ENCODE data around the gene RAP1GAP.

RAP1GAP gene

DNA sequence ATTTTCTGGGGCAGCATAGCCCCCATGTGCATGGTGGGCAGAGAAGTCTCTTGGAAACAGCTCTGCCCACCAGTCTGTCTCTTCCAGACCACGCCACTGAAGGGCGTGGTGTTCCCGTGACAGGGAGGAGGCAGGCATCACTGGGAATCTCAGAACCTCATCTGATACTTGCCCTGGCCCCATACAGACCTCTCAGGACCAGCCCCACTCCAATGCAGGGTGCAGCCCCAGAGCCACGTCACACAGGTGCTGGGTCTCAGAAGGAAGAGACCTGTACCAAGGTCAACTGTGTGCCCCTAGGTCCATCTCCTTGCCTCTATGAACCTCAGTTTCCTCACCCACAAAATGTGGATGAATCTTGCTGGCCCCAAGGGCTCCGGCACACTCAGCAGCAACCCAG, 7.3 kb downstream of the RAP1GAP start:
- no peak for DNase-seq

DNA sequence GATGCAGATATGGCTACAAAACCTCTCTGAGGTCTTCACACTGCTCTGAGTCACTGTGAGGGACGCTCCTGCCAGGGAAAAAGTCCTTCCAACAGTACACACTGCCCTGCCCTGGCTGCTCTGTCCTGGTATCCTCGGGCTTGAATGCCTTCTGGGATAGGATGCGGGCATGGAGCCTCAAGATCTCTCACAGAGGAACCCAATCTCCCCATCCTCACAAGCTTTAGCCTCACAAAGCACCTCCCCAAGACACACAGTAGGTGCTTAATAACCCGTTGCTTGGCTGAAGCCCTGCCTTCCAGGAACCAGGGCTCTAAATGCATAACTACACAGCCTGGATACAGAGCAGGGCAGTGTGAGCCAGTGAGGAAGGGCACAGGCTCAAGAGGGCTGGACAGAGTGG, 9.2 kb downstream of the RAP1GAP start:
- no peak for DNase-seq

DNA sequence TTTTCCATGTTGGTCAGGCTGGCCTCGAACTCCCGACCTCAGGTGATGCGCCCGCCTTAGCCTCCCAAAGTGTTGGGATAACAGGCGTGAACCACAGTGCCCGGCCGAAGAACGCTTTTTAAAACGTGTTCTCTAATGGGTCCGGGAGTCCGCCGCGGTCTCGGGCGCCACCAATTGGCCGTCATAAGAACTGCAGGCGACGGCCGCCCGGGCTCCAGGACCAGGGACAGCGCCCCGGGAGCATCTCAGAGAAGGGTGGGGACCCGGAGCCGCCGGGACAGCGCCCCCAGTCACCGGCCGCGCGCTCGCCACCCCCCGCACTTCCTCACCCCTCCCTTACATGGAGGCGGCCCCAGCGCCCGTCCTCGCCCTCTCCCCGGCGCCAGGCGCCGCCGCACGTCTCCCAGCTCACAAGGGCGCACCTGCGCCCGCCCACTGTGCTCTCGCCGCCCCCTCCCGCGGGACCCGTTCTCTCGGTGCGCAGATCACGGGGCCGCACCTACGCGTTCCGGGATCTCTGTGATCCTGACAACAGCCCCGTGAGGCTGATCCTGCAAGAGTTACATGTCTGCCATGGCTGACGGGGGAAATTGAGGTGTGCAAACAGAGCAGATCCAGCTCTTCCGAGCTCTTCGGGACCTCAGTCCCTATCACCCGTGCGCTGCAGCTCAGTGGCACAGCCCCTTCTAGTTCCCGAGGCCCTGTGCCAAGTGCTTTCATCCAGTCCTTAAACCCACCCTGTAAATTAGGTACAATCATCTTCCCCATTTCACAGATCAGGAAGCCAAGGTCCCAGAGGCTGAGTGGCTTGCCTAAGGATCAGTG, 9.8 kb downstream of the RAP1GAP start:
- peak; percentile 90 to 92 for DNase-seq

DNA sequence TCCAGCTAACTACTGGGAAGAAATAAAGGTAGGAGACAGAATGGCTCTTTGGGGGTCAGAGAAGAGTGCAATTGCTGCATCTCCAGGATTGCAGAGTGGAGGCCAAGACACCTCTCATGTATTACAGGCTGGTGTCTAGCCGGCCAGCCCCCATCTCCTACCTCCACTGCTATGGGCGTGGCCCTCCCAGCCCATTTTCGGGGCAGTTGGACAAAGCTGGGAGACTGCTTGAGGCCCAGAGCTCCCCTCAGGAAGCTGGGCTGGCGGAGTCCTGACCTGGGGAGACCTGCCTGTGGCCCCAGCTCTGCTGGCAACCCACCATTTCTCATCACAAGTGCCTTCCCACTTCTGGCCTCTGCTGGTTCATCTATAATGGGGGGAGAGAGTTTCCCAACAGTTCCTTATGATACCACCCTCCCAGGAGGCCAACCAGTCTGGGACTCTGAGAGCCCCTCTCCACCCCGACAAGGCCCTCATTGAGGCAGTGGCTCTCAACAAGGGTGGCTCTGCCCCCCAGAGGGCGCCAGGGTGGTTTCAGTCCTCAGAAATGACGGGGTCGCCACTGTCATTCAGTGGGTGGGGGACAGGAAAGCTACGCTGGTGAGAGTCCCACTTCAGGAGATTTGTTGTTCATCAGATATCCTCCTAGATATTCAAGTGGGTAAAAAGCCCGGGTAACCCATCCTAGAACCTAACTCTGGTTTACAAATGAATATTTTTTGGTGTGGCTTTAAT, 11.5 kb downstream of the RAP1GAP start:
- no peak for DNase-seq

DNA sequence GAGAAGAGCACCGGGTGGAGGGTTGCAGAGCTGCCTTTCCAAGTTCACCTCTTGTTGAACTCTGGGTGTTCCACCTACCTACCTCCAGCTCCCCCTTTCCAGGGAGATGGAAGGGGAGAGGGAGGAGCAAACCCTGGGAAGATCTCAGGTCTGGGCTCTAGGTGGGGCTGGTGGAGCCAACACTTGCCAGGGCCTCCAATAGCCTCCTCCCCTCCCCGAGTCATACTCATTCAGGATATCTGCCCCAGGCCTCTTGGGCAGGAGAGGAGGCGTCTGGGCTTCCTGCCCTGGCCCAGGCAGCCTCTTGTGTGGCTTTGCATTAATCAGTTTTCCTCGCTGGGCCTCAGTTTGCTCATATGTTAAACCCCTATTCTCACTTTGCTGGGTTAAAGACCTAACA, 13.4 kb downstream of the RAP1GAP start:
- DNase-seq: no peak

DNA sequence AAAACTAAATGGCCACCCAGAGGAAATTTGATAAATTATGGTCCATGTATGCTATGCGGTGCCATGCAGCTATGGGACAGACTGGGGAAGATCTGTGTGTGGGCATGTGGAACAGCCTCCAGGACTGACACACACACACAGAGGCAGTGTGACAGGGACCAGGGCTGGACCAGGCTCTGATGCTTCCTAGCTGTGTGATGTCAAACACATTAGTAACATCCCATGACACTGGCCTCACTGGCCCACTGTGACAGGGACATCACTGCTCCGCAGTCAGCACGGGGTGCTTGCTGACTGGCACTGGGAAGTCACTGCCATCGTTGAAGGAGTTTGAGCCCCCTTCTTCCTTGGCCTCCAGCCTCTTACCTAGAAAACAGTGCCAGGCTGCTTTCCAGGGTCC, 13.9 kb downstream of the RAP1GAP start:
- no peak for DNase-seq

DNA sequence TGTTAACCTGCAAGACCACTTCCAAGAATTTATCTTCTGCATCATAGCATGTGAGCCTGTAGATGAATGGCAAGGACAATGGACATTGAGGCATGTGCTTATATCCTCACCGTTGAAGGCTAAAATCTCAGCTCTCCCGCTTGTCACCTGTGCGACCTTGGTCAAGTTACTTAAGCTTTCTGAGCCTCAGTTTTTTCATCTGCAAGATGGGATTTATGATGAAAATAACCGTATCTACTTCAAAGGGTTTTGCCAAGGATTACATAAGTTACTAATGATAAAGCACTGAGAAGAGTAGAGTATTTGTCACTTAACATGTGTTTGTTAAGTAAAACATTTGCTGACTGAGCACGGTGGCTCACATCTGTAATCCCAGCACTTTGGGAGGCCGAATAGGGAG, 14.9 kb downstream of the RAP1GAP start:
- no peak for DNase-seq

DNA sequence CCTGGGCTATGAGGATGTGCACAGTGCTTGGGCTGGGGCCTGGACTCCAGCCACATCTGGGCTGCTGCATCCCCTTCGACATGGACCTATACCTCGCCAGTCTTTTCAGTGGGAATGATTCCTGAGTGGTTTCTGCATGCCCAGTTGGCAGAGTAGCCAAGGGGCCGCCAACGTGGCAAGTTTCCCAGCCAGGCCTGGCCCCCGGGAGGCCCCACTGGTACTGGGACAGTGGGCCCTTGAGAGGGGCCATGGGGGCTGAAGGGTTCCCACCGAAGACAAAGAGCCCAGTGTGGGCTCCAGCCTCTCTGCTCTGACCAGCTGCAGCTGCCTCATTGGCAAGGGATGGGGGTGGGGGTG, 15.4 kb downstream of the RAP1GAP start:
- no peak for DNase-seq

DNA sequence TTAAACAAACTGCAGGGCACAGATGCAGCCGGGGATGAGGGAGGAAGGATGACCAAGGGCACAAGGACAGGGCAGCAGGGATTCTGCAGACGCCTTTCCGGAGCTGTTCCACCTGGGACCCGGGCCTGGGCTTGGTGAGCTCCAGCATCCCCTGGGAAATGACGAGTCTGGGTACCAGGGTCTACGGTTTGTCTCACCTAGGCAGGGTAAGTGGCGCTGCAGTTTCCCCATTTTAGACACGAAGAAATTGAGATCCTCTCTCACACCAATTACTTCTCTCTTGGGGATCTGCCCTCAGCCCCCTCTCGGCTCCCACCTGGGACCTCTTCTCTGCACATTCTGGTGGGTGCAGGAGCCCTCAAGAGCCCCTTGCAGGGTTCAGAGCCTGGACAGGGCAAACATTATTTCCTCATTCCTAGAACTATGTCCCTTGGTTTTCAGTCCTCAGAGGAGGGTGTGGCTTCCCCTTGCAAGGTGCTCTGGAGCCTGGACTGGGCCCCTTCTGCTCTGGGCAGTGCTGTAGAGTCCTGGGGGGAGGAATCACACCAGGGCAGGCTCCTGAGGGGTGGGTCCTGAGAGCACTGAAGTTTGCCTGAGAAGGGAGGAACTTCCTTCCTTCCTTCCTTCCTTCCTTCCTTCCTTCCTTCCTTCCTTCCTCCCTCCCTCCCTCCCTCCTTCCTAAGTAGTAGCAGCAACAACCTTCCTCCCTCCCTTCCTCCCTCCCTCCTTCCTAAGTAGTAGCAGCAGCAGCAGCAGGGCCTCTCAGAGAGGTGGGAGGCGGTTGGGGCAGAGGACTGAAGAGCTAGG, 16.0 kb downstream of the RAP1GAP start:
- DNase-seq: no peak

DNA sequence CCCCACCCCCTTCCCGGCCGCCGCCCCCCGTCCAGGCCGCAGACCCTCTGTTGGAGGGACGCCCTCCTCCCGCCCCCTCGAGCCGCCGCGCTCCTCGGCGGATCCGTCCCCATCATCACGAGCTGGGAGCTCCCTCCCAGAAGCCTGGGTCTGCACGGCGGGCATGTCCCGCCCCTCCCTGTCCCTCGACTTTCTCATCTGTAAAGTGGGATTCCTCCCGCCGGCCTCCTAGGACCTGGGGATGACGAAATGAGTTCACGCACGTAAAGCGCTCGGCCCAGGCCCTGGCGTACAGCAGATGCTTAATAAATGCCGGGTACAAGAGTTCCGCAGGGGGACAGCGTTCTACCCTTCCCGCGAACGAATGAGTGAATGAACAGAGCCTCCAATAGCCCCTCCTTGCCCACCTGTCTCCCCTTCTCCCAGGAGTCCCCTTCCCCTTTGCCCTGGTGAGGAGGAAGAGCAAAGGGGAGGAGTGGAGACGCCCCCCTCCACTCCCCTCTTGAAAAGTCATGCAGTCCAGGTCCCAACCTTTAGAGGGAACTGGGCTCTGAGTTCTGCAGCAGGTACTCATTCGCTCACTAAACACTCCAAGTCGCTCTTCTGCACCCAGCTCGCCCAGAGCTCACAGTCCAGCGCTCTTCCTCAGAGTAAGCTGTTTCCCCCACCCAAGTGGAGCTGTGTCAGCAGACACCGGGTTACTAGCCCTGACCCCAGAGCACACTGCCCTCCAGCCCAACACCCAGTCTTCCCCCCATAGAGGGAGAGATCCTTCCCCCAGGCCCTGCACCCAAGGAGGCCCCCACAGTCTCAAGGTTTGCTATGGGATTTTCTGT, 16.8 kb downstream of the RAP1GAP start:
- no peak for DNase-seq

DNA sequence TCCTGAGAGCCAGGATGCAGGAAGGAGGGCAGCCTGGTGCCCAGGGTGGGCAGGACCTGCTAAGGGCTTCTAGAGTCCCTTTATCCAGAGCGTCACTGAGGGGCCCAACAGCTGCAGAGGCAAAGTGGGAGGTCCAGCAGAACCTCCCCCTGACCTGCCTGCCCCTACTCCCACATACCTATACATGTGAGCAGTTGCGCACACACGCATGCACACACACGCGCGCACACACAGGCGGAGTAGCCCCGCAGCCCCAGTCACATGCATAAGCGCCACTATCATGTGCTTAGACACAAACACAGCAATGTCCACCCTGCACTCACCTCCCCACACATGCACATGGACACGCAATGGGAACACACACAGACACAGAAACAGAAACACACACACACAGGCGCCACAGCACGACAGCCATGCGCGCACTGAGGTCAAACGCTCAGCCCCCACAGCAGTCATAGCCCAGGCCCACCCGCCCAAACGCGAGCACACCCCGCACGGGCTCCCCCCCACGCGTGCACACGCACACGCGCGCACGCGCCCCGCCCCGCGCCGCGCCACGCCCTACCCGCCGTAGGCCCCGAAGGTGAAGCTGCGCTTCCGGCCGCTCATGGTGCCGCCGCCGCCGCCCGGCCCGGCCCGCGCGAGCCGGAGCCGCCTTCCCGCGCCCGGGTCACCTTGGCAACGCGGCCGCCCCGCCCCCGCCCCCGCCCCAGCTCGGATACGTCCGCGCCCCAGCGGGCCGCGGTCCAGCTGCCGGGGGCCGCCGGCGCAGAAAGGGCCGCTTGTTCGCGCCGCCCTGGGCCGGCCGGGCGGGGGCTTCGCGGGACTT, 17.7 kb downstream of the RAP1GAP start:
- DNase-seq: peak in 1 of 2 experiments; percentile 52

DNA sequence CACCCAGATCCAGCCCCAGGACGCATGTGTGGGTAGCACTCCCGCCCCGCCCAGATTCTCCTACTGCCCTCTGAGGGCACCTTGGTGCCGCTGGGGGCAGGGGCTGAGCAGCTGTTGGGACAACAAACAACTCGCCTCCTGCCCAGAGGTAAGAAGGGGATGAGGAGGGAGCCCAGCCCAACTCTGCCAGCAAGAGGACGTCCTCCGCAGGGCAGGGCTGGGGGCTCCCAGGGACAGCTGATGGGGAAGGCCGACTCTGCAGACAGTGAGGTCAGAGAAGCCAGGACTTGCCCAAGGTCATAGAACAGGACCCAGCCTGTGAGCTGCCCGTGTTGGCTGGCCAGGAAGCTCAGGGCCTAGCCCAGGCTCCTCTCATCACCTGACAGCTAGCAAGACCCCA, 18.8 kb downstream of the RAP1GAP start:
- no peak for DNase-seq

DNA sequence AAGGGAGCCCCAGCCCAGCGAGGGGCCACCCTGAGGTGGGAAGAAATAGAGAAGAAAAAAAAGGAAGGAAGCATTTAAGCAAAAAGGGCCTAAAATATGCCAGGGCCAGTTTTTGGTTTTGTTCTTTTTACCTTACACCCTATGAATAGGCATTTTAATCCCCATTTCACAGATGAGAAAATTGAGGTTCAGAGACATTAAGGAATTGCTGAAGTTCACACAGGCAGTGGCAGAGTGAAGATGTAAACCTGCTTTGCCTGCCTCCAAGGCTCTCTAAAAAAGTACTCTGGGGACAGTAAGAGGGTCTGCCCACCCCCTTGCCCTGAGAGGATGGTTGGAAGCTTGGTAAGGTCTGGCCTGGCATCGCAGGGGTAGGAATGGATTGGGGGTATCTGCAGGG, 19.8 kb downstream of the RAP1GAP start:
- no peak for DNase-seq

DNA sequence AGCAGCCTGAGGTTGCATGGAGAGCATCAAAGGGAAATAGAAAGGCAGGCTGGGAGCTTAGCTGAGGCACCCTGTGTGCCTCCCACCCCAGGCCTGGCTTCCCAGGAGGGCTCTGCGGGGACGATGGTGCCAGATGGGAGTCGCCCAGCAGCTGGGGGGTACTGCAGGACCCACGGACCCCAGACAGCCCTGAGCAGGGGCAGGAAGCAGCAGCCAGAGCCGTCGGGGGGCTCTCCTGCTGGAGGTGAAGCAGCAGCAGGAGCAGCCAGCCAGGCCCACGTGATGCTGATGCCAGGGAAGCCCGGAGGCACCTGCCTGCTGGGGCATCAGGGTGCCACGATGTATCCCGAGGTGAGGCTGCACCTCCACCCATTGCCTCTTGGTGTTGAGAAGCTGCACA, 20.4 kb downstream of the RAP1GAP start:
- DNase-seq: no peak

DNA sequence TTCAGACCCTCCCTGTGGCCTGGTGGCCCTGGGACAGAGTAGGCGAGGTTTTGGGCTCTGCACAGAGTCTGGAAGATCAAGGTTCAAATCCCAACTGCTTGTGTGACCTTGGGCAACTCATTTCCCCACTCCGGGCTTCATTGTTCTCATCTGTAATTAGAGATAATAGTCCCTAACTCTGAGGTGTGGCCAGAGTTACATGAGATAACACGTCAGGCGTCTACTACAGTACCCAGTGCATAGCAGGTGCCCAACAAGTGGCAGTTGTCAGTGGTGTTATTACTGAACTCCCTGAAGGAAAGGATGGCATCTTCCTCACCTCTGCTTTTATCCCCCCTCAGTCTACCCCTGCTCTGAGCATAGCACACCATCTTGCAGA, 20.8 kb downstream of the RAP1GAP start:
- no peak for DNase-seq

DNA sequence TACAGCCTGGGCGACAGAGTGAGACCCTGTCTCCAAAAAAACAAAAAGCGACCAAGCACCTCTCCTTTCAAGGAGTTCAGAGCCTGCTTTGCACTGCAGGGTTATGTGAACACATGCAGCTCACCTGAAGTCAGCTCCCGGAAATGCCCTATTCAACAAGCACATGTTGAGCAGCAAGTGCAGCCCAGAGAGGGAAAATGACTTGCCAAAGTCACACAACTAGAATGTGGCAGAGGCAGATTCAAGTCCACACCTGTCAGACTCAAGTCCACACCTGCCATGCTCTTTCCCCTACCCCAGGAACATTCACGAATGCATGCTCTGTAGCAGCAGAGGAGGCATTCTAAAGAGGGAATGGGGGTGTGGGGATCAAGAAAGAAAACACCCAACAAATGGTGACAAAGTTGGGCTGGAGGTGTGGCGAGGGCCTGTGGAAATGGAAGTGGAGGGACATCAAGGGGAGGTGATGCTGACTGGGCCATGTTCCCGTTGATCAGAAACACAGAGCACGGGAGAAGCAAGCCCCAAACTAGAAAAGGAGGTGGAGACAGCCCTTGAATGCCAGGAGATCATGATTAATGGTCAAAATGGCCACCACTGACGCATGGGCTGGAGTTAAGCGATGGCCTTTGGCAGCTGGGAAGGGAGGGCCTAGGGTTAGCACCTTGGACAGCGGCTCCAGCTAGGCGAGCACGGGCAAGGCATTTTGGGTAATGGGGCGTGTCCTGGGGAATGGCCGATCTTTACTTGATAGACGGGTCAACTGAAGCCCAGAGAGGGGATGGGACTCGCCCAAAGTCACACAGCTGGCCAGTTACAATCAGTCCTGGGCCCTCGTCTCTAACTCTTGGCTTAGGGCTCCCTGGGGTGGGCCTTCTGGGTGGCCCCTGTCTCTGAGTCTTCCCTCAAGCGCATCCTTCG, 21.5 kb downstream of the RAP1GAP start:
- DNase-seq: peak; percentile 58 to 62

DNA sequence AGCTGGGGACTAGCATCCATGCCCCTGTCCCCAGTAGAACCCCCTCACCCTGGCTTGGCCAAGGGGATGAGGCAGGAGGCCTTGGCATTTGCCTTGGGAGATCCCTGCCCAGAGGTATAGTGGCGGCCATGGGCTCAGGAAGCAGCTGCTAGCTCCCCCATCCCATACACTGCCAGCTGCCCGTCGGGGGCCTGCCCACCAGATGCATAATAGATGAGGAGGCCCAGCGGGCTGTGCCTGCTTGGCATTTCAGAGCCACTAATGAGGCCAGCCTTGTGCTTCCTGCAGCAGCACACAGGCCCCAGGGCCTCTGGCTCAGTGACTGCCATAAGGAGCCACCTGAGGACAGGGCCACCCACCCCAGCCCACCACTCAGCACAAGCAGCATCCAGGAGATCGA, 23.6 kb downstream of the RAP1GAP start:
- no peak for DNase-seq

DNA sequence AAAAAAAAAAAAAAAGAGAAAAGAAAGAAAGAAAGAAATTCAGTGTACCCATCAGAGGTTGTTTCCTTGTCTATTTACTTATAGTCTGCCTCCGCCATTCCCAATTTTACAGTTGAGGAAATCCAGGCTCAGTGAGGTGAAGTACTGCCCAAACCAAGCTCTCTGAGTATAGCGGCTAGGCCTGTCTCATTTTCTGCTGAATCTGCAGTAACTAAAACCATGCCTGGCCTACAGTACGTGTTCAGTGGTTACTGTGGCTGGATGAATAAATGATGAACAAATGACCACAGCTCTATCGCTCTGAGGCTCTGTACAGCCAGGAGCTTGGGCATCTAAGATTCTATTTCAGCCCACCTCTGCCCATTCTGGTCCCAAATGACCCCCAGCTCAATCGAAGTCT, 24.3 kb downstream of the RAP1GAP start:
- no peak for DNase-seq

DNA sequence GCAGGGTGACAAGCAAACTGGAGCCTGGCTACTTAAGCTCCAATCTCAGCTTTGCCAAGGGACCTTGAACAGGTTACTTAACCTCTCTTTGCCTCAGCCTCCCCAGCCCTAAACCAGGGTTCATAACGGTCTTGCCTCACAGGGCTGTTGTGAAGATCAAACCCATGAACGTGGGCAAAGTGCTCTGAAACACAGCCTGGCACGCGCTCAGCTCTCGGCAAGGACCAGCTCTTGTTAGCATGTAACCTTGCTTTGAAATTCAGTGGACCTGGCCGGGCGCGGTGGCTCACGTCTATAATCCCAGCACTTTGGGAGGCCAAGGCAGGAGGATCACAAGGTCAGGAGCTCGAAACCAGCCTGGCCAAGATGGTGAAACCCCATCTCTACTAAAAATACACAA, 24.8 kb downstream of the RAP1GAP start:
- no peak for DNase-seq

DNA sequence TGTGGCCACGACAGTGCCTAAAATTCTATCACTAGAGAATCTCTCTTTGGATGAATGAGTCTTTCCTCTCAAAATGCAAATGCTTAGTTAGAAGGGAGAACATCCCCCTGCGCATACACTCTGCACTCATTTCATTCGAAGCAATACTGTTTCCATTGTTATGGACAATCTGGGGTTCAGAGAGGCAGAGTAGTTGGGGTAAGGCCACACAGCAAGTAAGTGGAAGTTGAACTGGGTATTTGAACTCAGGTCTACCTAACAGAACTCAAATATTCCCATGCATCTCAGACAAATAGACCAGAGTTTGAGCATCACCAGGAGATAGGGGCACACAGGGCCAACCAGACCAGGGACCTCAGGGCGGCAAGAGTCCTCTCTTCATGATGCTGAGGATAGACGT, 25.5 kb downstream of the RAP1GAP start:
- no peak for DNase-seq

Measured in activated T-cell treated with anti-CD3 and anti-CD28 coated beads, Interleukin-2, amount 50 U/mL, for 48 hours (primary cell).